HG02870 (cell line): ENCODE measurements around the gene EHBP1L1.

Experiments used
- ATAC-seq: cut with Tn5 transposase; IDR thresholded peaks from one replicate; pipeline ENCODE4 v1.9.1; 2021; ENCODE audit warnings: mild to moderate bottlenecking, moderate library complexity; ENCODE audit not compliant: unreplicated experiment

Gene EHBP1L1

DNA sequence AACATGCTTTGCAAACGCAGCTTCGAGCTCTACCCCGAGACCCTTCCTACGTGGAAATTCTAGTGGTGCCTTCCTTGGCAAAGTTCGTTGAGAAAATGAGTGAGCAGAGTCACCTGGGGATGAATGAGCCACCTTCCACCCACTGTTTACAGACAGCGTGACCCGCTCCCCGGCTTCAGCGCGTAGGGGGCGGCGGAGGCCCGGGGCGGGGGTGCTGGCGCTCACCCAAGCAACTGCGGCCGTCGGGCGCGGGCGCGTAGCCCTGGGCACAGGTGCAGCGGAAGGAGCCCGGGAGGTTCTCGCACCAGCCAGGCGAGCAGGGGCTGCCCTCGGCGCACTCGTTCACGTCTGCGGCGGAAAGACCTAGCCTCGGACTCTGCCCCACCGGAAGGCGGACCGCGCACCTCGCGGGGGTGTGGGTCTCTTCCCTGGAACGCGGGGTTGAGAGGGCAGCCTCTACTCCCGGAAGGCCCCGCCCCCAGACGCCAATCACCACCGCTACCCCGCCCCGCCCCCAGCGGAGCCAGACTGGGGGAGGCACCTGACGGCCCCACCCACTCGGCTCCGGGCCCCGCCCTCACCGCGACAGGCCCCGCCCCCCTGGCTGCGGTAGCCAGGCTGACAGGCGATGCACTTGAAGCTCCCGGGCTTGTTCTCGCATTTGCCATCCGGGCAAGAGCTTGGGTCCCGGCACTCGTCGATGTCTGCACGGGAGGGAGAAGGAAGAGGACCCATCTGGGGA lies 29.5 kb upstream of the EHBP1L1 start:
- peak; percentile 70 for ATAC-seq

DNA sequence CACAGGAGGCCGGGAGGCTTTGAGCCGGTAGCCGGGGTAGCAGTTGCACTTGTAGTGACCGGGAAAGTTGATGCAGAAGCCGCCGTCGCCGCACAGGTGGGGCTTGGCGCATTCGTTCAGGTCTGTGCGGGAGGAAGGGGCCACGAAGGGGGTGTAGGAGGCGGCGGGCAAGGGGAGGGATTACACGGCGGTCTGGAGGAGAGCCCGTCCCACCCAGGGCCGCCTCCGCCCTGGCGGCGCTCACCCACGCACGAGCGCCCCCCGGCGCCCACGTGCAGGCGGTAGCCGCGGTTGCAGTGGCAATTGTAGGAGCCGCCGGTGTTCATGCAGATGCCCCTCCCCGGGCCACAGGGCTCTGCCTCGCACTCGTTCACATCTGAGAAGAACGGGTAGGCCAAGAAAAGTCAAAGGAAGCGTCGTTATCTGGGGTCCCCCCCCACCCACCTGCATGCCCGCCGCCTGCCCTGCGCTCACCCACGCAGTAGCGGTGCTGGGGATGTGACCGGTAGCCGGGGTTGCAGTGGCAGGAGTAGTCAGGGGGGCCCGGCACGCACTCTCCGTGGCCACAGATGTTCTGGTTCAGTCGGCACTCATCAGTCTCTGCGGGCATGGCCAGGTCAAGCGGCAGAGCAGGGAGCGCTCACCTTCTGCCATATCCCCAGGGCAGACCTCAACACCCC lies 28.3 kb upstream of the EHBP1L1 start:
- ATAC-seq = no peak

DNA sequence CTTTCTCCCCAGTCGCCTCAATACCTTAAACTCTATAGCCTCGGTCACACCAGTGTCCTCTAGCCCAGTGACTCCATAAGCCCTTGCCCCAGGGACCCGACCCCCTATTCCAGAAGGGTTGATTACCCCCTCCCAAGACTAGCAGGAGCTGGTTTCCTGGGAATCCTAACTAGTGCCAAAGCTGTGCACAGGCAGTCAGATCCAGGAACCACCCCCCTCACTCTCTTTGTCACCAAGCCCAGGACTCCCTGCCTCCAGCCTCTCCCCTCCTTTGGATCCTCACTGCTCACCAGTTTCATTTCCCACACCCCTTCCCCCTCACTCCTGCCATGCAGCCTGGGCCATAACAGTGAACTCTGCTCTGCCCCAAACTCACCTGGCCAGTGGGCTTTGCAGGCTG lies 27.5 kb upstream of the EHBP1L1 start:
- ATAC-seq = no peak

DNA sequence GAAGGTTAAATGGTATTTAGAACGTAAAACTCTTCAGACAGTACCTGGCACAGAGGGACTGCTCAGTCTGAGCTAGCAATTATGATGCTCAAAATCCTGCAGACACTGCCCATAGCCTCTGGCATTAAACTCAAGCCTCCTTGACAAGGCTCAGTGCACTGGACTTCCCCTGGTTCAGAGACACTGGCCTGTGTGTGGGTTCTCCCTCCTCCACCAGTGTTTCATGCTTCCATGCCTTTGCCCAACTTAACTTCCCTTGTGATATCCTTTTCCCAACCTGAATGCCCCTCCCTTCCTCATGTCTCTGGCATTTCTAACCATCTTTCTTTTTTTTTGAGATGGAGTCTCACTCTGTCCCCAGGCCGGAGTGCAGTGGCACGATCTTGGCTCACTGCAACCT lies 26.8 kb upstream of the EHBP1L1 start:
- ATAC-seq = no peak

GRCh38 chr11:65551572-65552387 lies 24.1 kb upstream of the EHBP1L1 start:
- ATAC-seq = no peak

DNA sequence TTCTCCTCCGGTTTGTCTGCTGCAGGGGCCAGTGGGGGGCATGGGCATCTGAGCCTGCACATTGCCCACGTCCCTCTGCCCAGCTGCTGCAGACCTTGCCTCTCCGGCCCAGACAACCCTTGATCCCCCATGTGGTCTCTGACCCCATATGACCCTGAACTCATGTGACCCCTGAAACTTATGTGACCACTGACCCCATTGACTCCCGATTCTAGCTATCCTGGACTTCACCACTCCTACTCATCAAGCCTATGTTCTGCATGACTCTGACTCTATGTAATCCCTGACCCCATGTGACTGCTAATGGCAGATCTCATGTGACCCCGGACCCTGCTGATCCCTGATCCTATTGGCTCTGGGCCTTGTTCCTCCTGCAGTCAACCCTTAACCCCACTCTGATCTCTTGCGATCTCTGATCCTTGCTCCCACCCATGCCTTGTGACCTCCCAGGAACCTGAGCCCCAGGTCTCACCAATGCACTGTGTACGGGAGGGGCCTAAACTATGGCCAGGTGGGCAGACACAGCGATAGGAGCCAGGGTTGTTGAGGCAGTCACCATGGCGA lies 23.4 kb upstream of the EHBP1L1 start:
- ATAC-seq = no peak

GRCh38 chr11:65553301-65554001 lies 22.4 kb upstream of the EHBP1L1 start:
- no peak for ATAC-seq

DNA sequence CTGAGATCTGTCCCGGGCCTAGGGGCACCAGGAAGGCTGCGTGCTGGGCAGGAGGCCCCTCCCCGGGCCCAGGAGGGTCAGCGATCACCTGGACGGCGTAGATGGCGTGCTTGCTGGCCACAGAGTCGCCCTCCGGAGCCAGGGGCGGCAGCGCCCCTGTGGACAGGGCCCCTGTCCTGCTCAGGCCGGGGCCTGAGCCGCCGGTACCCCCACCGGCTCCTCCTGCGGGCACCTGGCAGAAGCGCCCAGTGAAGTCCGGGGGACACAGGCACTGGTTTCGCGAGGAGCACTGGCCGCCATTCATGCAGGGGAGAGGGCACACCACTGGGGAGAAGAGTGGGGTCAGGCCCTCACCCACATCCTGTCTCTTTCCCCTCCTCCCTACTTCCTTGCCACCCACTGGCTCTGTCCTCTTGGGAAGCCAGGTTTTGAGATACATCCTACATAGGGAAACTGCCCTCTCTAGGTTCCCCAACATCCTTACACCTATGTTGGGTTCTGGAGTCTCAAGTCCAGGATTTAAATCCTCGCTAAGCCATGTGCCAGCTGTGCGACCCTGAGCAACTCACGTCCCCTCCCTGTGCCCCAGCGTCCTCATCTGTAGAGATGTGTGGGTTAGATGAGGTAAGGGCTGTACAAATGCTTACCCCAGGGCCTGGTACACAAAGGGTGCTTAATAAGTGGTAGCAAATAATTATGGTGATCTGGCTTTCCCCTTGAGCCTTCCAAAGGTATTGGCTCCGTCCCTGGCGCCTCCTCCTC lies 21.6 kb upstream of the EHBP1L1 start:
- no peak for ATAC-seq

DNA sequence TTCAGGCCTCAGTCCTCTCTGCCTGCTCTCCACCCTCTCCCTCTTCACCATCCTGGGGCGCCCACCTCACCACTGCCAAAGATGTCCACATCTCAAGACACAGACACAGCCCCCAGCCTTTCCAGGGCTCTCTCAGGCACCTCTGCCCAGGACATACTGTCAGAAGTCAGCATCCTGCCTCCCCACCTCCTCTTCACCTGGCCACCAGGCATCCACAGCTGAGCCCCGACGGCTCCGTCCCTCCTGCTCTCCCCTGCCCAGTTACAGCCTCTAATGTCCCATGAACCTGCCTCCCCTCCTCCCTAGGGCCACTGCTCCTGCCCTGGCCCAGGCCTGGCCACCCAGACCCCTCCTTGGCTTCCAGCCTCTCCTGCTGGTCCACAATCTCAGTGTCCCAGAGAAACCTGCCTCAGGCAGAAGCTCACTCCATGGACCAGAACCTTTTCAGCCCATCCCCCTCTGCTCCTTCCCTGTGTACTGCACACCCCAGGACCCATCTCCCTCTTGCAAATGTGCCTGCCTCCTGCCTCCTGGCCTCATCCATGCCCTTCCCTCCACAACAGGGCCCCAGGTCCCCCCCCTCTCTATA lies 20.9 kb upstream of the EHBP1L1 start:
- no peak for ATAC-seq

- no peak for ATAC-seq
These were observed 20.1 kb upstream of the EHBP1L1 start for GRCh38 chr11:65555693-65556231.

- ATAC-seq = no peak
These were observed 19.2 kb upstream of the EHBP1L1 start for GRCh38 chr11:65556470-65557279.

DNA sequence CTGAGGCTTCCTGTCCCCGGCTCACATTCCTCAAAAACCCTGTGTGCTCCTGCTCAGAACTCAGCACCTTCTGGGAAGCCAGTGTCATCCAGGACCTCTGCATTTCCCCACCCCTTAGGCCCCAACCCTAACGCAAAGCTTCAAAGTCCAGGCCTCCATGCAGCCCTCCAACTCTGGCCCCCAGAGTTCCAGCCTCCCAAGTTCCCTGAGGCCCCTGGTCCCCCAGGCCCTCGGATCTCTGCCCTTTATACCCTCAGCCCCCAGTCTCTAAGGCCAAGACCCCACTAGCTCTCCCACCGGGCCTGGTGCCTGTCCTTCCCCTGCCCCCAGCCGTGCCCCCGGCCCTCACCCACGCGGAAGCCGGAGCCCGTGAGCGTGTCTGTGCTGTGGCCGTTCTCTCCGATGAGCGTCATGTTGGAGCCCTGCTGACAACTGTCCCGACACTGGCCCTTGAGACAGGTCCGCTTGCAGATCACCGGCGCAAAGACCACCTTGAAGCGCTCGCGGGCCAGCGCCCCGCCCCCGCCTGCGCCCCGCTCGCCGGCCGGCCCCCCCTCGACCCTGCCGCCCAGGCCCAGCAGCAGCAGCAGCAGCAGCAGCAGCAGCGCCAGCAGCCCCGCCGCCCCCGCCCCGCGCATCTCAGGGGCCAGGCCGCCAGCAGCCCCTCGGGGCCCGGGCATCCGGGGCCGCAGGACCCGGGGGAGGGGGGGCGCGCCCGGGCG lies 18.4 kb upstream of the EHBP1L1 start:
- ATAC-seq = no peak

GRCh38 chr11:65558002-65558929 lies 17.6 kb upstream of the EHBP1L1 start, which contains the start of gene LTBP3:
Gene LTBP3 (minus strand): TSS chr11:65558359. CDS start chr11:65557959, 400 bp downstream.
- ATAC-seq = no peak

- ATAC-seq = no peak
These were observed 16.8 kb upstream of the EHBP1L1 start for GRCh38 chr11:65558930-65559509.

GRCh38 chr11:65559535-65559934 lies 16.3 kb upstream of the EHBP1L1 start:
- no peak for ATAC-seq

DNA sequence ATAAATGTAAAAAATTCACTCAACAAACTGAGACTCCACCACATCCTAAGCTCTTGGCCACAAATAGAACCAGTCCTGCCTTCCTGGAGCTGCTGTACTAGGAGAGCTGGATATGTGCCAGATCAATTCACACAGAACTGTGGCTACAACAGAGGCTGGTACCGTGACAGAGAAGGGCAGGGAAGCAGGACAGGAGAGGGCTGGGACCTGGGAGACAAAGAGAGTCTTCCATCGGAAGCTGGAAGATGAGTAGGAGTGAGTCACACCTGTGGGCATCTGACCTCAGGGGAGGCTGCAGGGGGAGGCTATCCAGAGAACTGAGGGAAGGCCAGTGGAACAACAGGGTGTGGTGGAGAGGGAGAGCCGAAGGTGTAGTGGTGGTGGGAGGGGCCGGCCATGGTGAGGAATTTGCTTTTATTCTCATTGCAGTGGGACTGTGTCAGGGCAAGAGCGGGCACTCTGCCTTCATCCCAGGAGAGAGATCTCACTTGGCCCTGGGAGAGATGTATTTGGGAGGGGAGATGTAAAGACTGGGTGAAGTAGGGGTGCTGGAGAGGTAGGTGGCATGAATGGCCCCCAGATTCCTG lies 15.8 kb upstream of the EHBP1L1 start:
- no peak for ATAC-seq
